ENCODE data around the gene NLK.

GRCh38 chr17:28100936-28101335 lies 58.5 kb downstream of the NLK start:
- TF ChIP-seq CTCF (IDR thresholded peaks at IDR 0.05) = no peak
- no peak for TF ChIP-seq POLR2A (IDR thresholded peaks at IDR 0.05)
